ENCODE results near the gene ST6GALNAC1. TPM values are rescaled to one million over a fixed set of nuclear protein-coding genes. Genes with fewer than 3 reads are reported as not detected.

The ST6GALNAC1 gene
- total RNA-seq, 1 donor from 2014 or later = 16.6 TPM

DNA sequence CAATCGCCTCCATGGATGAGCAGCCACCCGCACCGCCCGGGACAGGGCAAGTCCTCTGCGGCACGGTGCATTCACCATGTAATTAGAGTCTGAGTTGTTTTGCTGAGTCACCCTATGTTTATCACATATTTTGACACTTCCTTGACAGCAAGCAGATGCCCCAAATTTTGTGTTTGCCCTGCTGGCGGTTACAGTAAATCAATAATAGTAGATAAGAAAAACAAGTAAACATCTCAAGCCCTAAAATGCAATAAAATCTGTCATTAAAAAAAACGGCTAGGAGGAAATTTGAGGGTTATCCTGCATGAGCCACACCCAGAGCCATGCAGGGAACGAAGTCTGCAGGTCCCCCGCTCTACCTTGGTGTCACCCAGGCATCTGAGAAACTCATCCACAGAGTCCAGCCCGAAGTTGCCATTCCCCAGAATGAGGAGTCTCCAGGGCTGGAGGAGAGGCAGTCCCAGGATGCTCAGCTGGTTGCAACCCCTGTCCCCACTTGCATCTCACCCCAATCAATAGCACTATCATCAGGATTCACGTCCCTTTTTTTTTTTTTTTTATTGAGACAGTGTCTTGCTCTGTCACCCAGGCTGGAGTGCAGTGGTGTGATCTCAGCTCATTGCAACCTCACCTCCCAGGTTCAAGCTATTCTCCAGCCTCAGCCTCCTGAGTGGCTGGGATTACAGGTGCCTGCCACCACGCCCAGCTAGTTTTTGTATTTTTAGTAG lies 16.5 kb upstream of the ST6GALNAC1 start:
- peaks cover 11% of the 10 kb centered on the region for H3K4me1 ChIP-seq
- TF ChIP-seq, protein P1, sequence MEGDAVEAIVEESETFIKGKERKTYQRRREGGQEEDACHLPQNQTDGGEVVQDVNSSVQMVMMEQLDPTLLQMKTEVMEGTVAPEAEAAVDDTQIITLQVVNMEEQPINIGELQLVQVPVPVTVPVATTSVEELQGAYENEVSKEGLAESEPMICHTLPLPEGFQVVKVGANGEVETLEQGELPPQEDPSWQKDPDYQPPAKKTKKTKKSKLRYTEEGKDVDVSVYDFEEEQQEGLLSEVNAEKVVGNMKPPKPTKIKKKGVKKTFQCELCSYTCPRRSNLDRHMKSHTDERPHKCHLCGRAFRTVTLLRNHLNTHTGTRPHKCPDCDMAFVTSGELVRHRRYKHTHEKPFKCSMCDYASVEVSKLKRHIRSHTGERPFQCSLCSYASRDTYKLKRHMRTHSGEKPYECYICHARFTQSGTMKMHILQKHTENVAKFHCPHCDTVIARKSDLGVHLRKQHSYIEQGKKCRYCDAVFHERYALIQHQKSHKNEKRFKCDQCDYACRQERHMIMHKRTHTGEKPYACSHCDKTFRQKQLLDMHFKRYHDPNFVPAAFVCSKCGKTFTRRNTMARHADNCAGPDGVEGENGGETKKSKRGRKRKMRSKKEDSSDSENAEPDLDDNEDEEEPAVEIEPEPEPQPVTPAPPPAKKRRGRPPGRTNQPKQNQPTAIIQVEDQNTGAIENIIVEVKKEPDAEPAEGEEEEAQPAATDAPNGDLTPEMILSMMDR (IDR thresholded peaks at IDR 0.05) = no peak
- ATAC-seq (peak in 1 of 2 donors; percentile 47), DNase-seq (no peak)
- no peaks in the 10 kb centered on the region for H3K27me3 ChIP-seq (ENCODE audit: low read depth)
- H3K4me3 ChIP-seq = no peak overlapping the region
- no peaks in the 10 kb centered on the region for H3K9me3 ChIP-seq
- no peaks in the 10 kb centered on the region for H3K36me3 ChIP-seq
- intact Hi-C loops (cut with DNase I) = no loop called here
- H3K27ac ChIP-seq = no peak overlapping the region

DNA sequence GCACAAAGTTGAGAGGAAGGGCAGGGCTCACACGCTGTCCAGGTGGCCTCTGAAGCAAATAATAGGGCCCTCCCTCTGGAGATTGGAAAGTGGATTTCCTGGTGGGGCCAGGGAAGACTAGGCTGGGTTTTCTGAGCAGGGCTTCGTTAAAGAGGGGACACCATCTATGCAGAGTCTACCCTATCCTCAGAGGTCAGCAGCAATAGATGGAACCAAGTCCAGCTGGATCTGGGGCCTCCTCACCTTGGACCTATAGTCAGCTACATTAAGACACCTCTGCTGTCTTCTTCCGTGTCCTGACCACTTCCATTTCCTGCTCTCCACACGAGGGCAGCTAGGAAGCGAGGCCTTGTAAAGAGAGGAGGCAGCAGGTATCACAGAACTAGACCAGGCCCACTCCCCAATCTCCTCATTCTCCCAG lies 14.7 kb upstream of the ST6GALNAC1 start:
- intact Hi-C loops (cut with DNase I) = no loop called here
- DNase-seq = no peak
- no peak for ATAC-seq
- Histone ChIP-seq H3K4me1 (peaks cover 11% of the 10 kb centered on the region), H3K36me3 (no peaks in the 10 kb centered on the region), H3K9me3 (no peaks in the 10 kb centered on the region), H3K4me3 (no peak overlapping the region), H3K27me3 (ENCODE audit: low read depth) (no peaks in the 10 kb centered on the region), H3K27ac (no peak overlapping the region)
- TF ChIP-seq, protein P1 (IDR thresholded peaks at IDR 0.05) = no peak

DNA sequence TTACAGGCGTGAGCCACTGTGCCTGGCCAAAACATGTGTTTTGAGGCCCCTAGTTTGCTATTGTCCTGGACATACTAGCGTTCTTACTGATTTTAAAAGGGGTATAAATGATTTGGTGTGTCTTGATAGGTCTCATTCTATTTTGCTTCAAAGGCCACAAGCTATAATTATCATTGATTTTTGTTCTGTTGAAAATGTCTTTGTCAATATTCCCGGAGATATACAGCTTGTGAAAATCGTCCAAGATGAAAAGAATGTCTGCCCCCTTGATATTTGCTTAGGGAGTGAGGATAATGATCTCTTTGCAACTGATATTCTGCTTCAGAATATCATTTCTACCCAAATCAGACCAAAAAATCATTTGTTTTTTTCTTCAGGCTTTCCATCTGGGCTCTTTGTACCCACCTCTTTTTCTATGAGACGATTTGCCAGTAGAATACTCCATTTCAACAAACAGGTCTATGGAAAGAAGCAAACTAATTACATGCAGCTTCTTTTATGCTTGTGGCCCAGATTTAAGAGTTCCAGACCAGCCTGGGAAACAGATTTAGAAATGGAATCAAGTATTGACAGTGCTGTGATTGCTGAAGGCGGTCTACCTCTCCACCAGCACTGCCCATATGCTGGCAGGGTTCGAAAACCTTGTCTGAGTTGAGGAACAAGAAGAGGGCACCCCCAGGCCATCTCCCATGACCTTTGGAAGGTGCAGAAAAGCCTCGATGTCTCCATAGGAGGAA lies 14.1 kb upstream of the ST6GALNAC1 start:
- DNase-seq (no peak), ATAC-seq (no peak)
- H3K4me1 ChIP-seq = peaks cover 11% of the 10 kb centered on the region
- TF ChIP-seq, protein P1 (IDR thresholded peaks at IDR 0.05) = no peak
- intact Hi-C loops (cut with DNase I) = no loop called here
- no peaks in the 10 kb centered on the region for H3K27me3 ChIP-seq (ENCODE audit: low read depth)
- no peaks in the 10 kb centered on the region for H3K36me3 ChIP-seq
- H3K4me3 ChIP-seq = no peak overlapping the region
- no peak overlapping the region for H3K27ac ChIP-seq
- H3K9me3 ChIP-seq = no peaks in the 10 kb centered on the region

DNA sequence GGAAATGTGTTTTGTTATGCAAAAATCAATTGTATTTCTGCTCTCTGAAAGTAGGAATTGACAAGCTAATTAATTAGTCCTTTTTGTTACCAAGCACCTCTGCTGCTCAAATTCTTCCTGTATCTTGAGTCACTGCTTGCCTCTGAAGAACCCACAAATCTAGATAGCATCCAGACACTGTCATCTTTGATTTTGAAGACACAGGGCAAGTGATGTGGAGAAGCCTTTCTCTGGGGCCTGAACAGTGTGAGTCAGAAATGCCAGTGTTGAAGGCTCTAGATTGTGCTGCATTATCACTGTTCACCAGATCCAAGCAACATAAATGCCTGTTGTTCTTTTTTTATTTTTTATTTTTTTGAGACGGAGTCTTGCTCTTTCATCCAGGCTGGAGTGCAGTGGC lies 10.9 kb upstream of the ST6GALNAC1 start:
- Histone ChIP-seq H3K4me1 (peaks cover 1% of the 10 kb centered on the region), H3K4me3 (no peak overlapping the region), H3K27ac (no peak overlapping the region), H3K36me3 (no peaks in the 10 kb centered on the region), H3K9me3 (no peaks in the 10 kb centered on the region), H3K27me3 (ENCODE audit: low read depth) (no peaks in the 10 kb centered on the region)
- intact Hi-C loops (cut with DNase I) = no loop called here
- DNase-seq = no peak
- no peak for ATAC-seq
- TF ChIP-seq, protein P1 (IDR thresholded peaks at IDR 0.05) = no peak

DNA sequence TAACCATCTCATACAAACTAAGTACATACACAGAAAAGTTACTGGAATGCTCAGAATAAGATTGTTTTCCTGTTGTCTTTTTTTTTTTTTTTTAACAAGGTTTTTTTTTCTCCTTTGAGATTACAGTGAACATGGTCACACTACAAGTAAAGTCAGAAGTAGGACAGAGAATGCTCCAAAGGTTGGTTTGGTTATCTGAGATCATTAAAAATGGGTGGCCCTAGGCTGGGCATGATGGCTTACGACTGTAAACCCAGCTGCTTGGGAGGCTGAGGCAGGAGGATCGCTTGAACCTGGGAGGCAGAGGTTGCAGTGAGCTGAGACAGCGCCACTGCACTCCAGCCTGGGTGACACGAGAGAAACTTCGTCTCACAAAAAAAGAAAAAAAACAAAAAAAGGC lies 6.9 kb upstream of the ST6GALNAC1 start:
- TF ChIP-seq, protein P1 (IDR thresholded peaks at IDR 0.05) = no peak
- H3K27ac ChIP-seq = no peak overlapping the region
- intact Hi-C loops (cut with DNase I) = no loop called here
- no peaks in the 10 kb centered on the region for H3K4me1 ChIP-seq
- ATAC-seq (no peak), DNase-seq (no peak)
- no peaks in the 10 kb centered on the region for H3K36me3 ChIP-seq
- no peaks in the 10 kb centered on the region for H3K27me3 ChIP-seq (ENCODE audit: low read depth)
- H3K4me3 ChIP-seq = no peak overlapping the region
- H3K9me3 ChIP-seq = no peaks in the 10 kb centered on the region

Measured in lower lobe of right lung (tissue), 2 donors.